PC-3 (cell line): ENCODE results near the gene POLR2H. TPM values are rescaled to one million over a fixed set of nuclear protein-coding genes. Genes with fewer than 3 reads are reported as not detected.

ENCODE experiments used
- ATAC-seq: fragments of 200-7000 bp; cut with Tn5 transposase; 2 replicates; pipeline ENCODE4 v1.9.1; 2020; ENCODE audit warnings: mild to moderate bottlenecking, moderate library complexity
- BruUV-seq: library from RNA; stranded (reverse); fragments of 400-500 nt; replicated peaks from 2 replicates; lab custom pipeline; 2021; lab: Mats Ljungman, UMichigan
- CTCF ChIA-PET: fragments of 300-600 bp; sonication (Branson Sonifier 250); formaldehyde crosslinking; loops from one replicate; lab custom pipeline; 2022; ENCODE audit warnings: antibody characterized with exemption; lab: Charles Lee
- POLR2A ChIA-PET: fragments of 300-600 bp; sonication (Branson Sonifier 250); formaldehyde crosslinking; loops from one replicate; lab custom pipeline; 2022; ENCODE audit warnings: antibody characterized with exemption; ENCODE audit not compliant: unreplicated experiment; lab: Charles Lee
- DNase-seq: peaks from one replicate; pipeline ENCODE4 v3.0.0-alpha.2; 2015
- H2AFZ ChIP-seq: fragments of 300-600 bp; sonication (generic); 2 replicates; pipeline ENCODE4 v1.6.0; 2016; ENCODE audit warnings: antibody characterized with exemption, low read length
- H3F3A ChIP-seq: fragments of 300-600 bp; sonication (generic); one replicate; pipeline ENCODE4 v1.6.0; 2017; ENCODE audit warnings: antibody characterized with exemption, low read length, control low read depth, mild to moderate bottlenecking; ENCODE audit not compliant: unreplicated experiment
- H3K27ac ChIP-seq: fragments of 300-600 bp; sonication (generic); 2 replicates; pipeline ENCODE4 v1.5.1; 2016; ENCODE audit warnings: mild to moderate bottlenecking, low read length
- H3K27me3 ChIP-seq: fragments of 300-600 bp; sonication (generic); 2 replicates; pipeline ENCODE4 v1.6.1; 2016; ENCODE audit warnings: low read length, mixed read lengths
- H3K36me3 ChIP-seq: fragments of 300-600 bp; sonication (generic); 2 replicates; pipeline ENCODE4 v1.6.1; 2016; ENCODE audit warnings: low read depth, mixed run types, low read length, mixed read lengths
- H3K4me1 ChIP-seq: fragments of 300-600 bp; sonication (generic); 2 replicates; pipeline ENCODE4 v1.5.1; 2016; ENCODE audit warnings: low read length; ENCODE audit not compliant: insufficient read depth
- H3K4me2 ChIP-seq: fragments of 300-600 bp; sonication (generic); 2 replicates; pipeline ENCODE4 v1.6.0; 2016; ENCODE audit warnings: low read length
- H3K4me3 ChIP-seq: fragments of 300-600 bp; sonication (generic); 2 replicates; pipeline ENCODE4 v1.5.1; 2016; ENCODE audit warnings: mild to moderate bottlenecking, low read length, mixed read lengths
- H3K79me2 ChIP-seq: fragments of 300-600 bp; sonication (generic); 2 replicates; pipeline ENCODE4 v1.6.1; 2017; ENCODE audit warnings: low read length, mixed read lengths
- H3K9ac ChIP-seq: fragments of 300-600 bp; sonication (generic); 2 replicates; pipeline ENCODE4 v1.6.0; 2016; ENCODE audit warnings: mild to moderate bottlenecking, low read length
- H3K9me2 ChIP-seq: fragments of 300-600 bp; sonication (generic); replicated peaks from 2 replicates; pipeline ENCODE4 v1.6.1; 2016; ENCODE audit warnings: mixed run types, low read length, mixed read lengths
- H3K9me3 ChIP-seq: fragments of 300-600 bp; sonication (generic); 2 replicates; pipeline ENCODE4 v1.6.1; 2016; ENCODE audit warnings: low read length, mixed read lengths
- H4K20me1 ChIP-seq: fragments of 300-600 bp; sonication (generic); 2 replicates; pipeline ENCODE4 v1.6.1; 2016; ENCODE audit warnings: low read length, mixed read lengths
- EZH2 ChIP-seq: fragments of 300-600 bp; sonication (generic); IDR thresholded peaks from one replicate; pipeline ENCODE4 v1.6.1; 2017; ENCODE audit warnings: antibody characterized with exemption, mild to moderate bottlenecking, low read length; ENCODE audit not compliant: unreplicated experiment
- EZH2phosphoT487 ChIP-seq: fragments of 300-600 bp; sonication (generic); IDR thresholded peaks from 2 replicates; pipeline ENCODE4 v1.6.1; 2018; ENCODE audit warnings: mild to moderate bottlenecking, antibody characterized with exemption, low read length, borderline replicate concordance
- intact Hi-C: fragments of 100-400 bp; cut with micrococcal nuclease; formaldehyde crosslinking; loops from 2 replicates; pipeline ENCODE4 v1.9.0; 2023
- total RNA-seq: library from RNA; depleted of rRNA; stranded (reverse); fragments of >200 nt; gene quantifications from 2 replicates; pipeline ENCODE4 v1.2.3, GENCODE V29; 2014
- TF ChIP-seq, protein P1 (sequence below): fragments of 300-600 bp; sonication (generic); conservative IDR thresholded peaks from 2 replicates; pipeline ENCODE4 v1.5.1; 2017; ENCODE audit warnings: antibody characterized with exemption, low read depth, mild to moderate bottlenecking, low read length

The POLR2H gene
- total RNA-seq, 1 experiment from 2014 or later: 193 TPM

DNA sequence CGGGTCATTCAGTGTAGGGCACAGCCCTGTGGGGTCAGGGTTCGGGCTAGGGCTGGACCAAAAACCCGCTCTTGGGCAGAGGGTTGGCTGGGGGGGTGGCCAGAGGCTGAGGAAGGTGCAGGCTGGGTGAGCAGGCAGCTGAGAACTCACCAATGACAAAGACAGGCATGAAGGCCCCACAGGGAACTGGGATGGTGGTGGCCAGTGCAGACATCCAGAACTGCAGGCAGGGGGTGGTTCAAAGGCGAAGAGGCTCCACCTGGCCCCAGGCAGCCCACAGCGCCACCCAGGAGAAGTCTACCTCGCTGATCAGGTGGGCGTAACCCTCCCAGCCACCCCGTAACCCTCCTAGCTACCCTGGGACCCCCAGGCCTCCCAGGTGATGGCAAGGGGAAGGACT, 6.8 kb upstream of the POLR2H start:
- intact Hi-C loops: no loop called here
- Histone ChIP-seq H3K9me3 (no peaks in the 10 kb centered on the region), H3K27me3 (no peaks in the 10 kb centered on the region), H4K20me1 (no peaks in the 10 kb centered on the region), H3K4me2 (no peak overlapping the region), H3K9me2 (no peaks in the 10 kb centered on the region), H3K4me1 (no peaks in the 10 kb centered on the region), H3K36me3 (peaks cover 9% of the 10 kb centered on the region; the same call in 1 of the 2 replicates), H3F3A (no peaks in the 10 kb centered on the region), H2AFZ (no peak overlapping the region), H3K4me3 (no peak overlapping the region), H3K27ac (no peak overlapping the region), H3K79me2 (no peaks in the 10 kb centered on the region), H3K9ac (no peak overlapping the region)
- ATAC-seq: peak; percentile 16
- TF ChIP-seq, protein P1, sequence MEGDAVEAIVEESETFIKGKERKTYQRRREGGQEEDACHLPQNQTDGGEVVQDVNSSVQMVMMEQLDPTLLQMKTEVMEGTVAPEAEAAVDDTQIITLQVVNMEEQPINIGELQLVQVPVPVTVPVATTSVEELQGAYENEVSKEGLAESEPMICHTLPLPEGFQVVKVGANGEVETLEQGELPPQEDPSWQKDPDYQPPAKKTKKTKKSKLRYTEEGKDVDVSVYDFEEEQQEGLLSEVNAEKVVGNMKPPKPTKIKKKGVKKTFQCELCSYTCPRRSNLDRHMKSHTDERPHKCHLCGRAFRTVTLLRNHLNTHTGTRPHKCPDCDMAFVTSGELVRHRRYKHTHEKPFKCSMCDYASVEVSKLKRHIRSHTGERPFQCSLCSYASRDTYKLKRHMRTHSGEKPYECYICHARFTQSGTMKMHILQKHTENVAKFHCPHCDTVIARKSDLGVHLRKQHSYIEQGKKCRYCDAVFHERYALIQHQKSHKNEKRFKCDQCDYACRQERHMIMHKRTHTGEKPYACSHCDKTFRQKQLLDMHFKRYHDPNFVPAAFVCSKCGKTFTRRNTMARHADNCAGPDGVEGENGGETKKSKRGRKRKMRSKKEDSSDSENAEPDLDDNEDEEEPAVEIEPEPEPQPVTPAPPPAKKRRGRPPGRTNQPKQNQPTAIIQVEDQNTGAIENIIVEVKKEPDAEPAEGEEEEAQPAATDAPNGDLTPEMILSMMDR: no peak
- TF ChIP-seq EZH2: no peak
- TF ChIP-seq EZH2phosphoT487: no peak
- CTCF ChIA-PET: no interaction called here
- no peak for DNase-seq
- BruUV-seq: no TSS peak
- POLR2A ChIA-PET: no interaction called here

DNA sequence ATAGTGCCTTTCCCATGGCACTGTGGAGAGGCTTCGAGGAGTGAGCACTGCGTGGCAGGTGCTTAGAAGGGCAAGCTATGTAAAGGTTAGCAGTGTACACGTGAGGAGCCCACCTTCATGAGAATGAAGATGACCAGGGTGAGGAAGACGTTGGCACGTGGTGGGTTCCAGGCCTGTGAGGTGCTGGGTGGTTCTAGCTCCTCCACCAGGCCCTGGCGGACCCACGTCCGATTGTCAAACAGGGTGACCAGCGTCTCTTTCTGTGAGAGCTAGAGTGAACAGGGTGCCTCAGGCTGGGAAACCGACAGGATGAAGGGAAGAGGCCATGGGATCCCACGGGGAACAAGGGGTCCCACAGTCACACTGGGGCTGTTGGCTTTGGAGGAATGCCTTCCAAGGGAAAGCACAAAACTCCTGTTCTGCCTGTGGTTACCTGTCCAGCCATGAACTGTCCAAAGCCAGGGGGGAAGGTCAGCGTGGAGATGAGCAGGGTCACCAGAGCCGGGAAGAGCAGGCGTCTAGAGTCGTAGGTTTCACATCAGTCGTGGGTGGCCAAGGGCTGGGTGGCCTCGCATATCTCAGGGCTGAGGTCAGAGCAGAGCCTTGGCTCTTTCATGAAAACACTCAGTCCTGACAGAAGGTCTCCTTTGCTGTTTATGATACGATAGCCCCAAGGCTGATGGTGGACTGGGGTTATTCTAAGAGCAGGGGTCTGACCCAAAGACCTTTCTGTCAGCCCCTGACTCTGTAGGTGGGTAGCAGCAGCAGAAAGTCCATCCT, 6.1 kb upstream of the POLR2H start:
- Histone ChIP-seq H3K4me2 (no peak overlapping the region), H3F3A (no peaks in the 10 kb centered on the region), H4K20me1 (no peaks in the 10 kb centered on the region), H3K4me1 (peaks cover 5% of the 10 kb centered on the region), H3K36me3 (peaks cover 9% of the 10 kb centered on the region; the same call in 1 of the 2 replicates), H3K27ac (no peak overlapping the region), H2AFZ (no peak overlapping the region), H3K79me2 (peaks cover 5% of the 10 kb centered on the region), H3K9ac (no peak overlapping the region), H3K27me3 (no peaks in the 10 kb centered on the region), H3K4me3 (no peak overlapping the region), H3K9me3 (no peaks in the 10 kb centered on the region), H3K9me2 (no peaks in the 10 kb centered on the region)
- intact Hi-C loops: no loop called here
- ATAC-seq (no peak), DNase-seq (no peak)
- no TSS peak for BruUV-seq
- ChIA-PET CTCF (no interaction called here), POLR2A (no interaction called here)
- TF ChIP-seq EZH2: no peak

DNA sequence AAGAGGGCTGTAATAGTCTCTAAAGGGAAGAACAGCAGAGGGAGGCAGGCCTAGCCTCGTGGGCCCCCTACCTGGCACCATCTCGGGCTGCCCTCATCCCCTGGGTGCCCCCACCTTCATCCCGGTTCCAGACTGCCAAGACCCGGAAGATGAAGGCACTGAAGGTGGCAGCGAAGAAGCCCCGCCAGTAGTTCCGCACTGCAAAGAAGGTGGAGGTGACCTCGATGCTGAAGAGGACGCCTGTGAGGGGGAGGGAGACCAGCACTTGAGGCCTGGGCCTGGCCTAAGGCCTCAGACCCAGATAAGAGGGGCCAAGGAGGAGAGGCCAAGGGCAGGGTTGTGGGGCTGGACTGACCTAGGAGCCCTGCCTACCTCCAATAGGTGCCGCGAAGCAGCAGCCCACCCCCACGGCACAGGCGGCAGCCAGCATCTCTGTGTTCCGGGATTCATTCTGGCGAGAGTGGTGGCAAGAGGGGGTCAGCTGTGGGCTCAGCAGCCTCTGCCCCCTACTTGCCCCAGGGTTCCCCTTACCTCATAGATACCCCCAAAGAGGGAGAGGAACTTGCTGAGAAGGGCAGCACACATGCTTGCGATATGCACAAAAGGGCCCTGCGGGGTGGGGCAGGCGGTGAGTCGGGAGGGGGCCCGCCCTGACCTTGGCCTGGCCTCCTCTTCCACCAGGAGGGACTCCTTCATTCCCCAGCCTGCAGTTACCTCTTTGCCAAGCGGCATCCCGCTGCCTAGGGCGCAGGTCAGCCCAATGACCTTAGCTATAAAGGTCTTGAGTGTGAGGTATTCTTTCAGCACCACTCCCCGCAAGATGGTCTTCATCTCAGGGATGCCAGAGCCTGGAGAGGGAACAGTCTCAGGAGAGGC, 4.0 kb upstream of the POLR2H start:
- H3F3A ChIP-seq: no peaks in the 10 kb centered on the region
- H2AFZ ChIP-seq: no peak overlapping the region
- no peak overlapping the region for H3K4me2 ChIP-seq
- H3K27ac ChIP-seq: no peak overlapping the region
- ChIA-PET CTCF (no interaction called here), POLR2A (no interaction called here)
- no peak overlapping the region for H3K9ac ChIP-seq
- BruUV-seq: no TSS peak
- H3K4me3 ChIP-seq: no peak overlapping the region
- no peaks in the 10 kb centered on the region for H3K9me3 ChIP-seq
- no peaks in the 10 kb centered on the region for H4K20me1 ChIP-seq
- H3K9me2 ChIP-seq: no peaks in the 10 kb centered on the region
- intact Hi-C loops: no loop called here
- H3K4me1 ChIP-seq: peaks cover 10% of the 10 kb centered on the region
- ATAC-seq: no peak
- DNase-seq: no peak
- no peaks in the 10 kb centered on the region for H3K27me3 ChIP-seq
- TF ChIP-seq EZH2phosphoT487: no peak
- TF ChIP-seq EZH2: no peak
- TF ChIP-seq, protein P1: no peak
- H3K79me2 ChIP-seq: peaks cover 14% of the 10 kb centered on the region
- peaks cover 7% of the 10 kb centered on the region; the same call in 1 of the 2 replicates for H3K36me3 ChIP-seq
